ENCODE measurements around the gene CADM2.

DNA sequence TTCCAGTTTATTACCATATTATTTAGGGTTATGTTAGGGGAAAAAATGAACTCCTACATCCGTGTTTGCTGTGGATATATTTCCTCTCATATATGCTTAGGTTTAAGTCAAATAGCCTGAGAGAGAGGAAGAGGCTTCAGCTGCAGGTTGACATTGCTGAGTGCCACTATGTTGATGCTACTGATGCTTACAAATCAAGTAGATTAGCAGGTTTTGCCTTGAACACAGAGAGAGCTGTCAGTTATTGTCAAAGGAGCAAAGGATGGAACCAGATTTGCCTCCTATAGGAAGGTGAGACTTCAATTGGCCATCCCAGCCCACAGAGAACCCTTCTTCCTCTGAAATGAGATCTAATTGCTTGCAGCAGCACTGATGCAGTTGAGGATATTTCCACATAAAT lies 339.2 kb downstream of the CADM2 start:
- TF ChIP-seq, protein P1, sequence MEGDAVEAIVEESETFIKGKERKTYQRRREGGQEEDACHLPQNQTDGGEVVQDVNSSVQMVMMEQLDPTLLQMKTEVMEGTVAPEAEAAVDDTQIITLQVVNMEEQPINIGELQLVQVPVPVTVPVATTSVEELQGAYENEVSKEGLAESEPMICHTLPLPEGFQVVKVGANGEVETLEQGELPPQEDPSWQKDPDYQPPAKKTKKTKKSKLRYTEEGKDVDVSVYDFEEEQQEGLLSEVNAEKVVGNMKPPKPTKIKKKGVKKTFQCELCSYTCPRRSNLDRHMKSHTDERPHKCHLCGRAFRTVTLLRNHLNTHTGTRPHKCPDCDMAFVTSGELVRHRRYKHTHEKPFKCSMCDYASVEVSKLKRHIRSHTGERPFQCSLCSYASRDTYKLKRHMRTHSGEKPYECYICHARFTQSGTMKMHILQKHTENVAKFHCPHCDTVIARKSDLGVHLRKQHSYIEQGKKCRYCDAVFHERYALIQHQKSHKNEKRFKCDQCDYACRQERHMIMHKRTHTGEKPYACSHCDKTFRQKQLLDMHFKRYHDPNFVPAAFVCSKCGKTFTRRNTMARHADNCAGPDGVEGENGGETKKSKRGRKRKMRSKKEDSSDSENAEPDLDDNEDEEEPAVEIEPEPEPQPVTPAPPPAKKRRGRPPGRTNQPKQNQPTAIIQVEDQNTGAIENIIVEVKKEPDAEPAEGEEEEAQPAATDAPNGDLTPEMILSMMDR (IDR thresholded peaks at IDR 0.05) = no peak
- no peak for TF ChIP-seq ZFX (IDR thresholded peaks at IDR 0.05; ENCODE audit: borderline replicate concordance)
